K562 (cell line): ENCODE data around the gene TNFSF15. TPM values are rescaled to one million over a fixed set of nuclear protein-coding genes. Genes with fewer than 3 reads are reported as not detected.

ENCODE experiments used
- ATAC-seq: fragments of 200-7000 bp; cut with Tn5 transposase; 3 replicates; pipeline ENCODE4 v1.9.1; 2020; ENCODE audit warnings: moderate library complexity
- BruUV-seq: library from RNA; stranded (reverse); fragments of 400-500 nt; replicated peaks from 2 replicates; lab custom pipeline; 2021; lab: Mats Ljungman, UMichigan
- CTCF ChIA-PET: fragments of 300-600 bp; formaldehyde crosslinking; extraction: SDS; loops from one replicate; lab custom pipeline; 2021; ENCODE audit warnings: low intra/inter-chr PET ratio; lab: Yijun Ruan, JAX
- POLR2A ChIA-PET: fragments of 300-600, 350-650 bp; sonication (Branson Sonifier 250); formaldehyde crosslinking; extraction: SDS; loops from one replicate; lab custom pipeline; 2021; ENCODE audit warnings: antibody characterized with exemption, inconsistent platforms; lab: Yijun Ruan, JAX
- DNase-seq, 4 experiments: peaks; one replicate each; pipeline versions ENCODE4 v3.0.0 to v3.0.0-alpha.2; 2011 to 2018; ENCODE audit warnings: low spot score in 3 of 4, mixed read lengths in 3 of 4; ENCODE audit errors: extremely low read depth in 1 of 4
- FAIRE-seq: peaks from 2 replicates; lab custom pipeline; 2011; peaks lifted over from hg19 to GRCh38; lab: Jason Lieb, UNC
- H2AFZ ChIP-seq: 2 replicates; pipeline ENCODE4 v1.6.0; 2011; ENCODE audit warnings: low read depth, low read length, control low read depth, inconsistent platforms
- H3K27ac ChIP-seq: fragments of 200-600 bp; 3 replicates; pipeline ENCODE4 v1.8.0; 2011; ENCODE audit warnings: low read depth, mild to moderate bottlenecking, control low read depth, inconsistent platforms, low read length, moderate library complexity, mixed read lengths; ENCODE audit errors: extremely low read depth
- H3K27me3 ChIP-seq, 2 experiments: fragments of 300-600 bp in 1 of 2; 2 replicates in 1 of 2; 3 replicates in 1 of 2; pipeline versions ENCODE4 v1.6.0 to v1.8.0; 2011; ENCODE audit warnings: inconsistent platforms in 2 of 2, low read length in 2 of 2, mild to moderate bottlenecking in 1 of 2, mixed read lengths in 1 of 2, moderate library complexity in 1 of 2; ENCODE audit not compliant: control insufficient read depth in 2 of 2, insufficient read depth in 2 of 2
- H3K36me3 ChIP-seq: fragments of 300-600 bp; 3 replicates; pipeline ENCODE4 v1.8.0; 2011; ENCODE audit warnings: mild to moderate bottlenecking, low read length, inconsistent platforms; ENCODE audit not compliant: control insufficient read depth, insufficient read depth
- H3K4me1 ChIP-seq, 2 experiments: fragments of 200-600 bp in 1 of 2; replicated peaks in 1 of 2; 2 replicates in 1 of 2; 3 replicates in 1 of 2; pipeline versions ENCODE4 v1.5.1 to v1.8.0; 2011; ENCODE audit warnings: inconsistent platforms in 2 of 2, low read length in 2 of 2, mild to moderate bottlenecking in 1 of 2, mixed read lengths in 1 of 2, moderate library complexity in 1 of 2; ENCODE audit not compliant: control insufficient read depth in 2 of 2, insufficient read depth in 2 of 2
- H3K4me2 ChIP-seq: 2 replicates; pipeline ENCODE4 v1.6.1; 2011; ENCODE audit warnings: low read length, control low read depth, inconsistent platforms, mixed read lengths; ENCODE audit not compliant: insufficient read depth
- H3K4me3 ChIP-seq: fragments of 200-600 bp; sonication (generic), shearing (Covaris generic); 2 replicates; pipeline ENCODE4 v1.5.1; 2016; ENCODE audit warnings: control low read depth, inconsistent platforms
- H3K79me2 ChIP-seq: fragments of 200-600 bp; 3 replicates; pipeline ENCODE4 v1.8.0; 2011; ENCODE audit warnings: low read length, inconsistent platforms; ENCODE audit not compliant: control insufficient read depth, insufficient read depth
- H3K9ac ChIP-seq, 2 experiments: 2 replicates each; pipeline versions ENCODE4 v1.6.0 to v1.6.1; 2011; ENCODE audit warnings: low read depth in 2 of 2, low read length in 2 of 2, control low read depth in 1 of 2, inconsistent platforms in 1 of 2, mild to moderate bottlenecking in 1 of 2, mixed read lengths in 1 of 2; ENCODE audit not compliant: insufficient read depth in 1 of 2
- H3K9me1 ChIP-seq: one replicate; pipeline ENCODE4 v1.6.0; 2011; ENCODE audit warnings: inconsistent platforms, mild to moderate bottlenecking, low read length, moderate library complexity; ENCODE audit not compliant: control insufficient read depth, insufficient read depth
- H3K9me3 ChIP-seq: replicated peaks from 2 replicates; pipeline ENCODE4 v1.5.1; 2011; ENCODE audit warnings: low read depth, low read length, inconsistent platforms; ENCODE audit not compliant: control insufficient read depth, insufficient read depth
- H4K20me1 ChIP-seq: replicated peaks from 2 replicates; pipeline ENCODE4 v1.6.1; 2011; ENCODE audit warnings: low read length, inconsistent platforms, mixed read lengths; ENCODE audit not compliant: control insufficient read depth, insufficient read depth
- ELF2 ChIP-seq: fragments of 250-450 bp; sonication (Bioruptor Pico); IDR thresholded peaks from 2 replicates; pipeline ENCODE4 v1.5.0; 2021; ENCODE audit warnings: mild to moderate bottlenecking
- FOXA3 ChIP-seq, 2 experiments: fragments of 450-650 bp in 1 of 2; sonication (generic) in 1 of 2; formaldehyde crosslinking; IDR thresholded peaks in 1 of 2; conservative IDR thresholded peaks in 1 of 2; 2 replicates each; pipeline versions ENCODE4 v1.4.0 to v1.8.0; 2020 to 2022; ENCODE audit warnings: mild to moderate bottlenecking in 2 of 2, missing genetic modification reagents in 1 of 2
- FOXK2 ChIP-seq, 2 experiments: fragments of 450-650 bp; IDR thresholded peaks in 1 of 2; conservative IDR thresholded peaks in 1 of 2; 2 replicates each; pipeline ENCODE4 v1.6.1; 2016; ENCODE audit warnings: low read depth in 2 of 2, mild to moderate bottlenecking in 1 of 2
- FOXM1 ChIP-seq, 2 experiments: fragments of 450-650 bp in 1 of 2; sonication (generic) in 1 of 2; formaldehyde crosslinking in 1 of 2; IDR thresholded peaks; 2 replicates each; pipeline versions ENCODE4 v1.6.1 to v1.9.0; 2017 to 2022; ENCODE audit warnings: low read depth in 2 of 2, mild to moderate bottlenecking in 2 of 2, missing genetic modification reagents in 1 of 2, moderate library complexity in 1 of 2
- GTF2E2 ChIP-seq: fragments of 200-800 bp; sonication (Bioruptor generic); IDR thresholded peaks from 2 replicates; pipeline ENCODE4 v1.6.1; 2016; ENCODE audit warnings: missing genetic modification characterization, missing compliant biosample characterization
- HNRNPH1 ChIP-seq: fragments of 200-400 bp; formaldehyde crosslinking; optimal IDR thresholded peaks from 2 replicates; pipeline ENCODE3; 2017; ENCODE audit warnings: low read depth, mild to moderate bottlenecking, low read length, moderate library complexity
- PTTG1 ChIP-seq: fragments of 450-650 bp; IDR thresholded peaks from 2 replicates; pipeline ENCODE4 v1.6.1; 2016; ENCODE audit warnings: low read depth, mild to moderate bottlenecking, missing genetic modification characterization, missing compliant biosample characterization
- RBBP5 ChIP-seq: fragments of 200-600 bp; sonication (generic); IDR thresholded peaks from 2 replicates; pipeline ENCODE4 v1.6.1; 2012; ENCODE audit warnings: borderline replicate concordance, mild to moderate bottlenecking, low read length, control low read depth, inconsistent platforms; ENCODE audit not compliant: insufficient read depth, poor library complexity, severe bottlenecking
- RREB1 ChIP-seq: fragments of 250-450 bp; sonication (Bioruptor Pico); IDR thresholded peaks from 2 replicates; pipeline ENCODE4 v1.4.0; 2020
- SIX5 ChIP-seq, 2 experiments: IDR thresholded peaks; 2 replicates each; pipeline ENCODE4 v1.6.1; 2011; ENCODE audit warnings: low read length in 2 of 2, borderline replicate concordance in 1 of 2, low read depth in 1 of 2, mild to moderate bottlenecking in 1 of 2, moderate library complexity in 1 of 2; ENCODE audit not compliant: insufficient read depth in 1 of 2
- TCF3 ChIP-seq: sonication (generic); formaldehyde crosslinking; IDR thresholded peaks from 2 replicates; pipeline ENCODE4 v1.4.0; 2020; ENCODE audit warnings: mild to moderate bottlenecking, missing genetic modification reagents
- TCF7 ChIP-seq: sonication (generic); IDR thresholded peaks from 2 replicates; pipeline ENCODE4 v1.6.1; 2016; ENCODE audit warnings: antibody characterized with exemption, borderline replicate concordance
- ZNF449 ChIP-seq: fragments of 250-450 bp; sonication (Bioruptor Pico); IDR thresholded peaks from 2 replicates; pipeline ENCODE4 v1.8.0; 2022; ENCODE audit warnings: moderate library complexity, mild to moderate bottlenecking, inconsistent platforms
- ZNF79 ChIP-seq: fragments of 250-450 bp; sonication (Bioruptor Pico); IDR thresholded peaks from 2 replicates; pipeline ENCODE4 v1.4.0; 2020; ENCODE audit warnings: low read depth, mild to moderate bottlenecking, moderate library complexity
- WGBS: fragments of 100-300 bp; shearing (Covaris generic); methylation state at CpG from one replicate; pipeline ENCODE4 v1.1.6; 2016; ENCODE audit warnings: low coverage, mixed read lengths; ENCODE audit not compliant: insufficient coverage; ENCODE audit errors: missing lambda C conversion rate; 5-methylcytosine and 5-hydroxymethylcytosine counted together
- in situ Hi-C: fragments of 300-500 bp; cut with MboI; formaldehyde crosslinking; loops from 4 replicates; pipeline ENCODE4 v1.15.0; 2018; ENCODE audit warnings: inconsistent platforms, mixed read lengths
- intact Hi-C: fragments of 100-400 bp; cut with micrococcal nuclease; formaldehyde crosslinking; loops from 2 replicates; pipeline ENCODE4 v1.14.2; 2022
- polyA plus RNA-seq, 8 experiments: library from polyadenylated mRNA; depleted of rRNA in 4 of 8; stranded (reverse) in 5 of 8; unstranded in 3 of 8; fragments of >200 nt; fragmentation: Nextera tagmentation in 2 of 8; fragmentation: Illumina TruSeq in 1 of 8; extraction: Ambion mirVana in 2 of 8; extraction: Trizol in 1 of 8; gene quantifications; 2 replicates each; pipeline versions ENCODE4 v1.2.1 to v1.2.3, GENCODE V29; 2011 to 2014; ENCODE audit warnings: inconsistent platforms in 1 of 8, missing spikeins in 1 of 8
- total RNA-seq, 7 experiments: library from RNA; depleted of rRNA in 6 of 7; stranded (reverse); fragments of >200 nt in 6 of 7; fragmentation: Illumina TruSeq in 2 of 7; extraction: Trizol in 2 of 7; gene quantifications; 2 replicates each; pipeline versions ENCODE4 v1.2.1 to v1.2.3, GENCODE V29; 2011 to 2021; ENCODE audit warnings: low replicate concordance in 1 of 7

The TNFSF15 gene
- total and polyA plus RNA-seq, 9 of the 15 experiments (the other 6 are each of a cell fraction or from before 2014, with no cell fraction given), result not detected

DNA sequence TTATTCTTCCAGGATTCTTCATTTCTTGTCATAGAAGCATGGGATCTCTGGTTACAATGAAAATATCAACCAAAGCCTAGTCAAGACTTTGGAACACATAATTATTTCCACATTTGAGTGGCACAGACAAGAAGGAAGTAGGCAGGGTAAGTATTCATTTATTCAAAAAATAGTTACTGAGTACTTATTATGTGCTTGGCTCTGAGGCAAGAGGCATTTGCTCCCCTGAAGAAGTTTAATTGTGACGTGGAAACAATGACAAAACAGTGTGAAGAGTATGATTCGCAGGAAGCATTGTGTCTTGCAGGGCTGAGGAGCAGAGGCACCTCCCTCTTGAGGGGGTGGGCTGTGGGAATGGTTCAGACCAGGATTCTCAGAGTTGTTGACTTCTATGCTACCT is 45.0 kb upstream of the TNFSF15 start (continued):
- no peak for TF ChIP-seq HNRNPH1
- TF ChIP-seq RBBP5, result no peak
- TF ChIP-seq ZNF449 (CRISPR knock-in tag), result no peak
- no peak for TF ChIP-seq PTTG1 (tag)
- no peak for TF ChIP-seq ELF2 (CRISPR knock-in tag)
- TF ChIP-seq, all 486 proteins: peak for 0

DNA sequence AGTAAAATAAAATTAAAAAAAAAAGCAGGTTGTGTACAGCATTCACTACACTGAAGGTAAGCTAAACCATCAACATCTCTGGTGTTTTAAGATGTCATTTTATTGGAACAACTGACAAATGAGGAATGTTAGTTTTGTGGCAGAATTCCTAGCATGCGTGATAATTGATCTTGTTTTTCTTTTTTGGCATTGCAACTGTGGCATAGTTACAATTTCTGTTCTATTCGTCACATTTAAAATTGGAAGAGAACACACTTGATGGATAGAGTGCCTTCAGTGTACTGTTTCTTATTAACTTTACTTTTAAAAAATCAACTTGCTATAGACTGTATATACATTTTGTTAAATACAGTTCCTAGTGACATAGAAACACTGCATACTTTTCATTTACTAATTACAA is 43.6 kb upstream of the TNFSF15 start:
- POLR2A ChIA-PET, result no interaction called here
- H3K9me1 ChIP-seq, result no peaks in the 10 kb centered on the region
- no peak for FAIRE-seq
- no peak for TF ChIP-seq SIX5 (IDR thresholded peaks at IDR 0.05; ENCODE audit: borderline replicate concordance in 1 of 2, insufficient read depth in 1 of 2, low read depth in 1 of 2, low read length in 2 of 2)
- no peak for TF ChIP-seq TCF7
- TF ChIP-seq GTF2E2 (tag), result no peak
- TF ChIP-seq FOXK2 (conservative IDR thresholded peaks at IDR 0.05 in 1 of 2, IDR thresholded peaks at IDR 0.05 in 1 of 2; ENCODE audit: low read depth in 2 of 2), result no peak
- TF ChIP-seq TCF3 (CRISPR knock-in tag), result no peak
- no peak for TF ChIP-seq RREB1
- TF ChIP-seq FOXA3 (CRISPR knock-in tag; conservative IDR thresholded peaks at IDR 0.05 in 1 of 2, IDR thresholded peaks at IDR 0.05 in 1 of 2), result no peak
- no peak for TF ChIP-seq FOXM1 (IDR thresholded peaks at IDR 0.05; ENCODE audit: low read depth)
- TF ChIP-seq FOXM1 (CRISPR knock-in tag; IDR thresholded peaks at IDR 0.05; ENCODE audit: low read depth), result no peak
- TF ChIP-seq ZNF79 (CRISPR knock-in tag), result no peak

More for the DNA sequence above, 43.6 kb upstream of the TNFSF15 start:
- Histone ChIP-seq H3K79me2 (no peaks in the 10 kb centered on the region), H3K27me3 (no peaks in the 10 kb centered on the region), H3K4me2 (no peak overlapping the region), H3K4me1 (no peaks in the 10 kb centered on the region), H3K27ac (no peak overlapping the region), H3K9me3 (no peaks in the 10 kb centered on the region), H3K9ac (no peak overlapping the region), H2AFZ (no peak overlapping the region), H3K4me3 (no peak overlapping the region), H4K20me1 (no peaks in the 10 kb centered on the region), H3K36me3 (no peaks in the 10 kb centered on the region)
- no peak for ATAC-seq
- WGBS, result 0% methylated on average over 2 of the region's 2 CpGs
- CTCF ChIA-PET, result no interaction called here
- DNase-seq, result no peak
- in situ Hi-C loops, result no loop called here
- BruUV-seq, result no TSS peak
- intact Hi-C loops, result no loop called here
